H1 (cell line): Measurements from ENCODE around the gene GCGR. TPM values are rescaled to one million over a fixed set of nuclear protein-coding genes. Genes with fewer than 3 reads are reported as not detected.

Source experiments
- CHD2 ChIP-seq: IDR thresholded peaks from 2 replicates; pipeline ENCODE4 v1.6.1; 2012; ENCODE audit warnings: low read length, improper control_type of control experiment
- EGR1 ChIP-seq: IDR thresholded peaks from 2 replicates; pipeline ENCODE4 v1.6.1; 2011; ENCODE audit warnings: low read depth, low read length, borderline replicate concordance
- HDAC2 ChIP-seq, 2 experiments: fragments of 300-600 bp in 1 of 2; sonication (generic) in 1 of 2; IDR thresholded peaks; 2 replicates each; pipeline ENCODE4 v1.6.1; 2011 to 2012; ENCODE audit warnings: low read depth in 2 of 2, low read length in 2 of 2, mild to moderate bottlenecking in 2 of 2, moderate library complexity in 2 of 2, borderline replicate concordance in 1 of 2, inconsistent platforms in 1 of 2
- POU5F1 ChIP-seq: IDR thresholded peaks from 2 replicates; pipeline ENCODE4 v1.6.1; 2011; ENCODE audit warnings: low read depth, mild to moderate bottlenecking, low read length, moderate library complexity
- SIN3A ChIP-seq, 2 experiments: IDR thresholded peaks in 1 of 2; conservative IDR thresholded peaks in 1 of 2; 2 replicates each; pipeline ENCODE4 v1.6.1; 2011 to 2012; ENCODE audit warnings: low read length in 2 of 2, improper control_type of control experiment in 1 of 2, low read depth in 1 of 2, mild to moderate bottlenecking in 1 of 2
- SP2 ChIP-seq: IDR thresholded peaks from 2 replicates; pipeline ENCODE4 v1.6.1; 2012; ENCODE audit warnings: mild to moderate bottlenecking, low read length, inconsistent platforms
- TEAD4 ChIP-seq: IDR thresholded peaks from 2 replicates; pipeline ENCODE4 v1.6.1; 2012; ENCODE audit warnings: low read depth, low read length, inconsistent platforms, mixed read lengths
- polyA plus RNA-seq, 7 experiments: library from polyadenylated mRNA; depleted of rRNA in 3 of 7; stranded (reverse) in 5 of 7; unstranded in 2 of 7; fragments of >200 nt in 5 of 7; fragments of 200-250 nt in 2 of 7; gene quantifications; 1 replicate in 5 of 7; 2 replicates in 1 of 7; 4 replicates in 1 of 7; pipeline versions ENCODE4 v1.2.1 to v1.2.3, GENCODE V29; 2011 to 2013; ENCODE audit warnings: missing spikeins in 2 of 7, mixed read lengths in 2 of 7
- total RNA-seq: library from RNA; stranded (reverse); fragmentation: NEBNext Ultra II Directional; extraction: Animal tissue kit (Norgen Biotek cat#: 25700); gene quantifications from 2 replicates; pipeline ENCODE4 v1.2.1, GENCODE V29; 2021
- TF ChIP-seq, protein P1 (sequence below): IDR thresholded peaks from 2 replicates; pipeline ENCODE4 v1.6.1; 2012; ENCODE audit warnings: inconsistent platforms

GCGR gene
- total and polyA plus RNA-seq, 2 of the 8 experiments (the other 6 are each of a cell fraction or from before 2014, with no cell fraction given) = 0.44 to 0.56 TPM

DNA sequence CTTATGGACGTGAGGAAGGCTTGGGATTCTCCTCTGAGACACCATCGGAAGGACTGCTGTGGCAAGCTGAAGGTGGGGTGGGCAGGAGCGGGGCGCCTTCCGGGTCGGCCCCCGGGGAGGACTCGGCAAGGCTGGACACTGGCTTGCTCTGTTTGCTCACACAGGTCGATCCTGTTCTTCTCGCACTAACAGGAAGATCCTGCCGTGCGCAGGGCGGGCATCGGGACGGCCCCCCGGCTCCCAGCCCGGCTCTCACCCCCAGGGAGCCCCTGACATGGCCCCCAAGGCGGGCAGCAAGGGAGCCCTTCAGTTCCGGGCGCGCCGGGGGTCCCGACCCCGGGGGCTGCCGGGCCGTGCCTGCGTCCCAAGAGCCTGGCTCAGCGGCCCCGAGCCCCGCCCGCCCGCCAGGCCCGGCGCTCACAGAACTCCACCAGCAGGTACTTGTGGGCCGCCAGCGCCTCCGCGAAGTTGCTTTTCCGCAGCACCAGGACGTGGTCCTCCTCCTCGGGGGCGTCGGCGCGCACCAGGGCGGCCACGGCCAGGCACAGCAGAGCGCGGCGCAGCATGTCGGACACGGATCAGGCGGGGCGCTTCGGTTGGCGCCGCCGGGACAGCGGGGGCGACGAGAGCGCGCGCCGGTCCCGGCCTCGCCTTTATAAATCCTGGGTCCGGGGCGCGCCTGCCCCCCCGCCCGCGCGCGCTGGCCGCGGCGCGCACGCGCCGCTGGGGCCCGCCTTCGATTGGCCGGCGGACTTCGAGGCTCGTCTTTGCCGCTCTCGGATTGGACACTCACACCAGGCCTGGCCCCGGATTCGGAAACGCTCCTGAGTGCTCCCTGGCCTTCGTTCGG is 56.2 kb downstream of the GCGR start, which contains the start of gene P4HB (continued):
- TF ChIP-seq HDAC2 (IDR thresholded peaks at IDR 0.05; ENCODE audit: borderline replicate concordance in 1 of 2, low read depth in 2 of 2, low read length in 2 of 2) (no peak; a peak in 1 of 4 replicates), SP2 (no peak), POU5F1 (no peak), CHD2 (no peak), TEAD4 (no peak), EGR1 (peak; percentile 62; the same call in 1 of the 2 replicates), SIN3A (conservative IDR thresholded peaks at IDR 0.05 in 1 of 2, IDR thresholded peaks at IDR 0.05 in 1 of 2; ENCODE audit: low read depth in 1 of 2, low read length in 2 of 2) (0 out of 4 replicates have a peak, but pooled peaks have one; percentile 2 to 57)
- TF ChIP-seq, protein P1, sequence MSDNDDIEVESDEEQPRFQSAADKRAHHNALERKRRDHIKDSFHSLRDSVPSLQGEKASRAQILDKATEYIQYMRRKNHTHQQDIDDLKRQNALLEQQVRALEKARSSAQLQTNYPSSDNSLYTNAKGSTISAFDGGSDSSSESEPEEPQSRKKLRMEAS = no peak
